ENCODE results near the gene AMN1. TPM values are rescaled to one million over a fixed set of nuclear protein-coding genes. Genes with fewer than 3 reads are reported as not detected.
A peak's percentile ranks its signal among the peaks of the same experiment; 100 is the strongest.

AMN1 gene
- total and polyA plus RNA-seq, 2 of the 13 experiments (the other 11 are each of a cell fraction or from before 2014, with no cell fraction given): 7.5 to 26.5 TPM

DNA sequence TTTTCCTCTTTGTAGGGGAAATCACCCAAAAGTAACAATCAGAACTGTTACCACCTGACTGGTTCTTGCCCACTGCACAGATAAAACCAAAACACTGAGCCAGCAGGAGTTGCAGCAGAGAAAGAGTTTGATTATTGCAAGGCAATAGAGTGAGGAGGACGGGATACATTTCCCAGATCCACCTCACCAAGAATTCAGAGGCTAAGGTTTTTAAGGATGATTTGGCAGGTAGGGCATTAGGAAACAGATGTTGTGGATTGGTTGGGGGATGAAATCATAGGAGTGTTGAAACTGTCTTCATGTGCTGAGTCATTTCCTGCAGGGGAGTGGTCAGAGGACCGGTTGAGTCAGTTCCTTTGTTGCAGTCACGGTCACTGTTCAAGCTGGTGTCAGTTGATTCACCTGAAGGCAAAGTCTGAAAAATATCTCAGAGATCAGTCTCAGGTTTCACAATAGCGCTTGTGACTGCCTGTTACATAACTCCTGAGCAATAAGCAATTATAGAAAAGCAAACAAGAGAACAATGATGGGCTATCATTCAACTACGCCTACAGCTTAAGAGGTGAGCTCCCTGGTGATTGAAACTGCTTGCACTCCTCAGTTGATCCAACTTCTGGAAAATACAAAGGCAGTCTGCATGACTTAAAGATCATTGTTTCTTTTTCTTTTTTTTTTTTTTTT is 20.3 kb upstream of the AMN1 start (continued):
- TF ChIP-seq KLF6 (CRISPR knock-in tag; IDR thresholded peaks at IDR 0.05): peak; percentile 93; the same call in 1 of the 2 replicates
- no peak for TF ChIP-seq NR3C1 (CRISPR knock-in tag; IDR thresholded peaks at IDR 0.05)
- peak; percentile 32 for TF ChIP-seq STAG1 (CRISPR knock-in tag; IDR thresholded peaks at IDR 0.05)
- no peak for TF ChIP-seq ZNF33A (CRISPR knock-in tag; IDR thresholded peaks at IDR 0.05; ENCODE audit: borderline replicate concordance)
- TF ChIP-seq ZNF326 (CRISPR knock-in tag; IDR thresholded peaks at IDR 0.05; ENCODE audit: borderline replicate concordance): no peak
- 0 out of 2 replicates have a peak, but pooled peaks have one; percentile 60 for TF ChIP-seq SNAPC2 (CRISPR knock-in tag; IDR thresholded peaks at IDR 0.05)
- TF ChIP-seq, protein P1, sequence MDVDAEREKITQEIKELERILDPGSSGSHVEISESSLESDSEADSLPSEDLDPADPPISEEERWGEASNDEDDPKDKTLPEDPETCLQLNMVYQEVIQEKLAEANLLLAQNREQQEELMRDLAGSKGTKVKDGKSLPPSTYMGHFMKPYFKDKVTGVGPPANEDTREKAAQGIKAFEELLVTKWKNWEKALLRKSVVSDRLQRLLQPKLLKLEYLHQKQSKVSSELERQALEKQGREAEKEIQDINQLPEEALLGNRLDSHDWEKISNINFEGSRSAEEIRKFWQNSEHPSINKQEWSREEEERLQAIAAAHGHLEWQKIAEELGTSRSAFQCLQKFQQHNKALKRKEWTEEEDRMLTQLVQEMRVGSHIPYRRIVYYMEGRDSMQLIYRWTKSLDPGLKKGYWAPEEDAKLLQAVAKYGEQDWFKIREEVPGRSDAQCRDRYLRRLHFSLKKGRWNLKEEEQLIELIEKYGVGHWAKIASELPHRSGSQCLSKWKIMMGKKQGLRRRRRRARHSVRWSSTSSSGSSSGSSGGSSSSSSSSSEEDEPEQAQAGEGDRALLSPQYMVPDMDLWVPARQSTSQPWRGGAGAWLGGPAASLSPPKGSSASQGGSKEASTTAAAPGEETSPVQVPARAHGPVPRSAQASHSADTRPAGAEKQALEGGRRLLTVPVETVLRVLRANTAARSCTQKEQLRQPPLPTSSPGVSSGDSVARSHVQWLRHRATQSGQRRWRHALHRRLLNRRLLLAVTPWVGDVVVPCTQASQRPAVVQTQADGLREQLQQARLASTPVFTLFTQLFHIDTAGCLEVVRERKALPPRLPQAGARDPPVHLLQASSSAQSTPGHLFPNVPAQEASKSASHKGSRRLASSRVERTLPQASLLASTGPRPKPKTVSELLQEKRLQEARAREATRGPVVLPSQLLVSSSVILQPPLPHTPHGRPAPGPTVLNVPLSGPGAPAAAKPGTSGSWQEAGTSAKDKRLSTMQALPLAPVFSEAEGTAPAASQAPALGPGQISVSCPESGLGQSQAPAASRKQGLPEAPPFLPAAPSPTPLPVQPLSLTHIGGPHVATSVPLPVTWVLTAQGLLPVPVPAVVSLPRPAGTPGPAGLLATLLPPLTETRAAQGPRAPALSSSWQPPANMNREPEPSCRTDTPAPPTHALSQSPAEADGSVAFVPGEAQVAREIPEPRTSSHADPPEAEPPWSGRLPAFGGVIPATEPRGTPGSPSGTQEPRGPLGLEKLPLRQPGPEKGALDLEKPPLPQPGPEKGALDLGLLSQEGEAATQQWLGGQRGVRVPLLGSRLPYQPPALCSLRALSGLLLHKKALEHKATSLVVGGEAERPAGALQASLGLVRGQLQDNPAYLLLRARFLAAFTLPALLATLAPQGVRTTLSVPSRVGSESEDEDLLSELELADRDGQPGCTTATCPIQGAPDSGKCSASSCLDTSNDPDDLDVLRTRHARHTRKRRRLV (CRISPR knock-in tag; IDR thresholded peaks at IDR 0.05): peak; percentile 21; the same call in 1 of the 2 replicates
- TF ChIP-seq ZBTB7B (CRISPR knock-in tag; IDR thresholded peaks at IDR 0.05): peak; percentile 59; the same call in 1 of the 2 replicates
- no peak for TF ChIP-seq EEA1 (CRISPR knock-in tag; IDR thresholded peaks at IDR 0.05; ENCODE audit: borderline replicate concordance)
- 0 out of 2 replicates have a peak, but pooled peaks have one; percentile 27 for TF ChIP-seq ZNF629 (CRISPR knock-in tag; conservative IDR thresholded peaks at IDR 0.05)
- TF ChIP-seq ZNF557 (CRISPR knock-in tag; IDR thresholded peaks at IDR 0.05): no peak
- TF ChIP-seq MIXL1 (CRISPR knock-in tag; IDR thresholded peaks at IDR 0.05): peak; percentile 99
- TF ChIP-seq ZBTB8A (CRISPR knock-in tag; IDR thresholded peaks at IDR 0.05; ENCODE audit: borderline replicate concordance, low read depth): no peak
- TF ChIP-seq, protein P2, sequence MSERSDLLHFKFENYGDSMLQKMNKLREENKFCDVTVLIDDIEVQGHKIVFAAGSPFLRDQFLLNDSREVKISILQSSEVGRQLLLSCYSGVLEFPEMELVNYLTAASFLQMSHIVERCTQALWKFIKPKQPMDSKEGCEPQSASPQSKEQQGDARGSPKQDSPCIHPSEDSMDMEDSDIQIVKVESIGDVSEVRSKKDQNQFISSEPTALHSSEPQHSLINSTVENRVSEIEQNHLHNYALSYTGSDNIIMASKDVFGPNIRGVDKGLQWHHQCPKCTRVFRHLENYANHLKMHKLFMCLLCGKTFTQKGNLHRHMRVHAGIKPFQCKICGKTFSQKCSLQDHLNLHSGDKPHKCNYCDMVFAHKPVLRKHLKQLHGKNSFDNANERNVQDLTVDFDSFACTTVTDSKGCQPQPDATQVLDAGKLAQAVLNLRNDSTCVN (CRISPR knock-in tag; IDR thresholded peaks at IDR 0.05; ENCODE audit: borderline replicate concordance): peak; percentile 59; the same call in 1 of the 2 replicates
- TF ChIP-seq ATF1 (CRISPR knock-in tag; IDR thresholded peaks at IDR 0.05): peak; percentile 75
- TF ChIP-seq, protein P3, sequence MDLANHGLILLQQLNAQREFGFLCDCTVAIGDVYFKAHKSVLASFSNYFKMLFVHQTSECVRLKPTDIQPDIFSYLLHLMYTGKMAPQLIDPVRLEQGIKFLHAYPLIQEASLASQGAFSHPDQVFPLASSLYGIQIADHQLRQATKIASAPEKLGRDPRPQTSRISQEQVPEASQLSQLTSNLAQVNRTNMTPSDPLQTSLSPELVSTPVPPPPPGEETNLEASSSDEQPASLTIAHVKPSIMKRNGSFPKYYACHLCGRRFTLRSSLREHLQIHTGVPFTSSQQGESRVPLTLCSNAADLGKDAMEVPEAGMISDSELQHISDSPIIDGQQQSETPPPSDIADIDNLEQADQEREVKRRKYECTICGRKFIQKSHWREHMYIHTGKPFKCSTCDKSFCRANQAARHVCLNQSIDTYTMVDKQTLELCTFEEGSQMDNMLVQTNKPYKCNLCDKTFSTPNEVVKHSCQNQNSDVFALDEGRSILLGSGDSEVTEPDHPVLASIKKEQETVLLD (CRISPR knock-in tag; IDR thresholded peaks at IDR 0.05; ENCODE audit: low read depth): no peak
- TF ChIP-seq ZNF550 (CRISPR knock-in tag; IDR thresholded peaks at IDR 0.05; ENCODE audit: borderline replicate concordance): peak; percentile 62; the same call in 1 of the 2 replicates
- peak; percentile 90 for TF ChIP-seq TBL1XR1 (IDR thresholded peaks at IDR 0.05; ENCODE audit: borderline replicate concordance, low read length, partially characterized antibody)
- TF ChIP-seq, protein P4, sequence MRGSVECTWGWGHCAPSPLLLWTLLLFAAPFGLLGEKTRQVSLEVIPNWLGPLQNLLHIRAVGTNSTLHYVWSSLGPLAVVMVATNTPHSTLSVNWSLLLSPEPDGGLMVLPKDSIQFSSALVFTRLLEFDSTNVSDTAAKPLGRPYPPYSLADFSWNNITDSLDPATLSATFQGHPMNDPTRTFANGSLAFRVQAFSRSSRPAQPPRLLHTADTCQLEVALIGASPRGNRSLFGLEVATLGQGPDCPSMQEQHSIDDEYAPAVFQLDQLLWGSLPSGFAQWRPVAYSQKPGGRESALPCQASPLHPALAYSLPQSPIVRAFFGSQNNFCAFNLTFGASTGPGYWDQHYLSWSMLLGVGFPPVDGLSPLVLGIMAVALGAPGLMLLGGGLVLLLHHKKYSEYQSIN (CRISPR knock-in tag; IDR thresholded peaks at IDR 0.05; ENCODE audit: borderline replicate concordance): no peak

All from HepG2 (cell line).